Right lung (tissue), 5 donors: Measurements from ENCODE around the gene LEFTY1. TPM values are rescaled to one million over a fixed set of nuclear protein-coding genes. Genes with fewer than 3 reads are reported as not detected.
"Not testable (repeated sequence)": the region's sequence is repeated elsewhere in the genome, so short reads cannot be mapped to it uniquely, and the experiment has no call there.

Experiments used
- DNase-seq, 2 donors: peaks; one replicate each; pipeline ENCODE4 v3.0.0-alpha.2; 2013
- polyA plus RNA-seq, 5 donors: library from polyadenylated mRNA; unstranded; fragments of 120-200 nt; gene quantifications; one replicate each; pipeline versions ENCODE4 v1.2.1 to v1.2.3, GENCODE V29; 2013; ENCODE audit warnings: inconsistent platforms in 1 of 5, low replicate concordance in 1 of 5; ENCODE audit not compliant: insufficient read length in 5 of 5, insufficient read depth in 1 of 5

LEFTY1 gene
- polyA plus RNA-seq, 5 donors = 2.5 to 8.1 (median 3.7) TPM

GRCh38 chr1:225849925-225850324, 39.0 kb downstream of the LEFTY1 start:
- DNase-seq = no peak

- DNase-seq = no peak
Observed at GRCh38 chr1:225848030-225848955, 40.7 kb downstream of the LEFTY1 start.

- no peak for DNase-seq
Observed at GRCh38 chr1:225847610-225848009, 41.3 kb downstream of the LEFTY1 start.

GRCh38 chr1:225846331-225847310, 42.3 kb downstream of the LEFTY1 start:
- no peak for DNase-seq

GRCh38 chr1:225845571-225846259, 43.2 kb downstream of the LEFTY1 start:
- DNase-seq = peak; percentile 60 to 68

- no peak for DNase-seq
Observed at GRCh38 chr1:225845097-225845496, 43.8 kb downstream of the LEFTY1 start.

GRCh38 chr1:225844236-225845061, 44.5 kb downstream of the LEFTY1 start:
- no peak for DNase-seq

- no peak for DNase-seq
Observed at GRCh38 chr1:225843426-225843795, 45.5 kb downstream of the LEFTY1 start.

GRCh38 chr1:225842788-225843425, 46.0 kb downstream of the LEFTY1 start:
- DNase-seq = no peak

GRCh38 chr1:225842074-225842473, 46.9 kb downstream of the LEFTY1 start:
- no peak for DNase-seq

GRCh38 chr1:225840713-225841112, 48.2 kb downstream of the LEFTY1 start:
- no peak for DNase-seq

GRCh38 chr1:225840223-225840610, 48.7 kb downstream of the LEFTY1 start:
- no peak for DNase-seq

- DNase-seq = no peak
Observed at GRCh38 chr1:225838793-225839192, 50.2 kb downstream of the LEFTY1 start.

- DNase-seq = not testable (repeated sequence)
Observed at GRCh38 chr1:225836296-225836695, 52.6 kb downstream of the LEFTY1 start.

Other genes with a start within 250 kb of the LEFTY1 start
- gene ENAH, start 236.0 kb downstream of the LEFTY1 start, polyA plus RNA-seq = 100 to 1,000 TPM; 169 to 253 (median 235) TPM
- gene SRP9, start 111.3 kb downstream of the LEFTY1 start, polyA plus RNA-seq = 100 to 1,000 TPM; 360 to 552 (median 414) TPM
- 100 to 1,000 TPM in 4 of 5 donors, 10 to 100 TPM in 1; 78.9 to 139 (median 115) TPM for gene EPHX1, start 79.0 kb downstream of the LEFTY1 start, polyA plus RNA-seq
- 100 to 1,000 TPM; 103 to 163 (median 110) TPM for gene TMEM63A, start 6.8 kb downstream of the LEFTY1 start, polyA plus RNA-seq
- gene PYCR2, start 35.1 kb upstream of the LEFTY1 start, polyA plus RNA-seq = 10 to 100 TPM; 47.9 to 72.6 (median 58.6) TPM
- 1 to 10 TPM; 1.1 to 3.0 (median 1.5) TPM for gene LEFTY2, start 52.1 kb upstream of the LEFTY1 start, polyA plus RNA-seq
- gene SDE2, start 110.2 kb upstream of the LEFTY1 start, polyA plus RNA-seq = 10 to 100 TPM; 17.4 to 25.3 (median 22.8) TPM
- 1,000 to 10,000 TPM; 1,068 to 1,585 (median 1,280) TPM for gene H3-3A, start 173.6 kb upstream of the LEFTY1 start, polyA plus RNA-seq